Activated naive CD4-positive, alpha-beta T cell (primary cell): Measurements from ENCODE around the gene ZBED2.
A peak's percentile ranks its signal among the peaks of the same experiment; 100 is the strongest.
"Not testable (repeated sequence)": the region's sequence is repeated elsewhere in the genome, so short reads cannot be mapped to it uniquely, and the experiment has no call there.

Experiments
- DNase-seq, 4 experiments: peaks; one replicate each; lab custom pipeline; 2025; lab: John Stamatoyannopoulos, UW

The ZBED2 gene

DNA sequence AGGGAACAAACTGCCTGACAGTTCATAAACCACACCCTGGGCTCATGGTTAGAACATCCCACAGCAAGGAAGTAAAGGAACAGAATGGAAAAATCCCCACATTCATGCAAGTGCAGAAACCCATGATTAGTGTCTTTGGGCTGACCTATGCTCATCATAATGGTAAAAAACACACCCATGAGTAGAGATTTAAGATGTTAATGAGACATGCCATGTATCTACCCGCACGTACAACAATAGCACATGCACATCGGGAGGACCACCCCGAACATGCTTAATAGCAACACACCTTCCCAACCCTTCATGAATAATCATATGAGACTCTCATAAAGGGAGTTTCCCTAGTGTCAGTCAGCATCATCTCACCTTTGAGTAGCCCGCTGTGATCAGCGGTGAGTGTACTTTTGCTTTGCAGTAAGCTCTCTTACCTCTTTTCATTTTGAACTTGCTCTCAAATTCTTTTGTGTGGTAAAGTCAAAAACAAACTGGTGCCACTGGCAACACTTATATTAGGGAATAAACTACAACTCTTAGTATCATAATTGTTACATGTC lies 23.2 kb downstream of the ZBED2 start:
- no peak for DNase-seq

DNA sequence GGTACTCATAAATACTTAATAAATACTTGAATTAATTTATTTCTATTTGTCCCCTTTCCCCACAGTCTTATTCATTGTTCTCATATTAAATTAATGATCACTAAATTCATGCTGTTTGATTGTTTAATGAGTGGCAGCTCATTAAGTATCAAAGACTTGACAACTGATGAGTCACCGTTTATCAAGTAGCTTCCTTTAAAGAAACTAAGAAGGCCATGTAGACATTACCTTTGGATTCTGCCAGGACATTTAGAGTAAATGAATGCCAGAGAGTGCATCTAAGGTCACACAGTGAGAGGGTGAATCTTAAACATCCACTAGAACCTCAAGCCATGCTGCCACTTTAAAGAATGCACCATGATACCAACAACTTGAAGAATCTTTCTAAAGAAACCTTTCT lies 23.9 kb downstream of the ZBED2 start:
- DNase-seq, result no peak

GRCh38 chr3:111570404-111571030 lies 24.6 kb downstream of the ZBED2 start:
- DNase-seq, result no peak

- DNase-seq, result no peak
Observed at GRCh38 chr3:111568911-111569310, 26.2 kb downstream of the ZBED2 start.

DNA sequence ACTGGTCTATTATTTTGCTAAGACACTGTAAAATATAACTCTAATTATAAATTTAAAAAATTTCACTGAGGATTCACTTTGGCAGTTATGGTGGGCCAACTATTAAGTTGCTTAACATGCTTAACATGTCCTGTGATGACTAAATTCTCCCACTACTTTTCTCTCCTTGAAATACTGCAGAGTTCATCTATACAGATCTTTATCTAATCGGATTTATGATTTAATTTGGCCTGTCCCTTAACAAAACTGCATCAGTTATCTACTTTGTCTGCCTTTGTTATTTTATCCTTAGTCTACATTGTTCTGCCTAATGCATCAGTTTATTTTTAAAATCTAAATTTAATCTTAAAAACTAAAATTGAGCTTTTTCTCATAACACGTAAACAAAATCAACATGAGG lies 26.8 kb downstream of the ZBED2 start:
- no peak for DNase-seq

- DNase-seq, result no peak
Observed at GRCh38 chr3:111566844-111567243, 28.3 kb downstream of the ZBED2 start.

- not testable (repeated sequence) for DNase-seq
Observed at GRCh38 chr3:111561902-111562301, 33.2 kb downstream of the ZBED2 start.

- no peak for DNase-seq
Observed at GRCh38 chr3:111548756-111549155, 46.4 kb downstream of the ZBED2 start.

DNA sequence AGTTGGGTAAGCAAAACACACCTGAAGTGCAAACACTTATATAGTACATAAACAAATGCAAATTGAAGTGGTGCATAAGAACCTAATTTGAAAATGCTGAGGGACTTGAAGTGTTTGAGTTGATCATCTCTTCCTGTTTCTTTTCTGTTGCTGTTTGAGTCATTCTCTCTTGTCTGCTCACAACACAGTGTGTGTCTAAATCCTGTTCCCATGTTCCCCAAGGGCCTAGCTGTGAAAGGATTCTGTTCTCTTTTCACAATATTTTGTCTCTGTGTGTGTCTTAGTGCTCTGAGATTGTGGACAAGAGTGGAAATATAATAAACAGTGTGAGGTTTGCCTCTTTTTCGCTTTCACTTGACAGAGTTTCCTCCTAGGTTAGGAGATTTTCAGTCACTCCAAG lies 47.1 kb downstream of the ZBED2 start:
- no peak for DNase-seq

DNA sequence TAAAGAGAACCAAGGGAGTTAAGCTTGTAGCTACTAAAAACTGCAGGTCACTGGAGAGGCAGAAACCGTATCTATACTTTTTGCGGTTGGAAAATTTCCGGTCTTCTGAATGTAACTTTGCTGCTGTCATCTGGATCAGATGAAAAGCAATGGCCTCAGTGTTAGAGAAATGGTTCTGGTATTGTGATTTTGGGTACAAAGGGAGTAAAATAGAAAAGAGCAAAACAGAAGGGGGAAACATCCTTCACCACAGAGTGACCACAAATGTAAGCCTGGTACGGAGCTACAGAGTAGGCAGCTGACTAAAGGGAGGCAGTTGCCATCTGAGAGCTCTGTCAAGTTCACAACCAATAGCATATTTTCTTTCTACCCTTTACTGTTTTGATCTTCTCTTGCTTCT lies 47.5 kb downstream of the ZBED2 start:
- peak in 1 of 4 experiments; percentile 7 for DNase-seq

- DNase-seq, result no peak
Observed at GRCh38 chr3:111545349-111545748, 49.8 kb downstream of the ZBED2 start.
